Endothelial cell of umbilical vein (primary cell): ENCODE measurements around the gene ZNF205.

Experiments used
- CTCF ChIP-seq, 2 donors: IDR thresholded peaks; 1 replicate in 1 of 2; 2 replicates in 1 of 2; pipeline ENCODE4 v1.5.1; 2011; ENCODE audit warnings: low read length in 2 of 2, mild to moderate bottlenecking in 2 of 2, moderate library complexity in 2 of 2, control low read depth in 1 of 2, inconsistent platforms in 1 of 2, low read depth in 1 of 2; ENCODE audit not compliant: insufficient read depth in 1 of 2; ENCODE audit errors: extremely low read depth in 1 of 2
- MAX ChIP-seq: IDR thresholded peaks from 2 replicates; pipeline ENCODE4 v1.6.1; 2011; ENCODE audit not compliant: insufficient read depth, insufficient read length

DNA sequence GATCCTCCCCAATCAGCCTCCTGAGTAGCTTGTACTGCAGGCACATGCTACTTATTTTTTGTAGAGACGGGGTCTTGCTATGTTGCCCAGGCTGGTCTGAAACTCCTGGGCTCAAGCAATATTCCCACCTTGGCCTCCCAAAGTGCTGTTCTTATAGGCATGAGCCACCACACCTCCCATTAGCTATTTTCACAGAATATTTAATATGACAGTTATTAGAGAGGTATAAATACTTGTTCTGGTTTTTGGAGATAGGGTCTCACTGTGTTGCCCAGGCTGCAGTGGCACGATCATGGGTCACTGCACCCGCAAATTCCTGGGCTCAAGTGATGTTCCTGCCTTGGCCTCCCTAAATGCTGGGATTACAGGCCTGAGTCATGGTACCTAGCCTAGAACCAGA, 43.6 kb downstream of the ZNF205 start:
- TF ChIP-seq CTCF (IDR thresholded peaks at IDR 0.05; ENCODE audit: extremely low read depth in 1 of 2, insufficient read depth in 1 of 2, low read depth in 1 of 2, low read length in 2 of 2), result no peak
- no peak for TF ChIP-seq MAX
